NCI-H748 treated with DMSO at 0.1 percent for 48 hours (cell line): ENCODE results near the gene ENTR1.

Experiments used
- DNase-seq: peaks from one replicate; lab custom pipeline; 2025; lab: John Stamatoyannopoulos, UW

Gene ENTR1

GRCh38 chr9:136410500-136411287 is at the start of gene ENTR1, which contains the start of gene PMPCA:
Gene ENTR1 (minus strand): TSS chr9:136410614. CDS start chr9:136410397, 217 bp downstream.
Gene PMPCA (plus strand): TSS chr9:136410658. CDS start chr9:136410669, 11 bp downstream.
- peak; percentile 83 for DNase-seq

GRCh38 chr9:136459425-136459824 is 49.0 kb upstream of the ENTR1 start:
- no peak for DNase-seq

GRCh38 chr9:136457326-136457725 is 46.9 kb upstream of the ENTR1 start:
- no peak for DNase-seq

GRCh38 chr9:136456258-136456657 is 45.8 kb upstream of the ENTR1 start:
- DNase-seq = no peak

- no peak for DNase-seq
Measured at GRCh38 chr9:136455043-136456002, 44.9 kb upstream of the ENTR1 start.

- no peak for DNase-seq
Measured at GRCh38 chr9:136454026-136454796, 43.8 kb upstream of the ENTR1 start.

GRCh38 chr9:136453326-136453725 is 42.9 kb upstream of the ENTR1 start:
- no peak for DNase-seq

- no peak for DNase-seq
Measured at GRCh38 chr9:136451221-136451877, 40.9 kb upstream of the ENTR1 start.

GRCh38 chr9:136448655-136449054 is 38.2 kb upstream of the ENTR1 start:
- DNase-seq = no peak

GRCh38 chr9:136447173-136447778 is 36.9 kb upstream of the ENTR1 start:
- no peak for DNase-seq

- DNase-seq = no peak
Measured at GRCh38 chr9:136445799-136446198, 35.4 kb upstream of the ENTR1 start.

GRCh38 chr9:136444102-136444501 is 33.7 kb upstream of the ENTR1 start:
- no peak for DNase-seq

GRCh38 chr9:136443687-136444086 is 33.3 kb upstream of the ENTR1 start:
- no peak for DNase-seq

- no peak for DNase-seq
Measured at GRCh38 chr9:136443087-136443486, 32.7 kb upstream of the ENTR1 start.

- no peak for DNase-seq
Measured at GRCh38 chr9:136442265-136442664, 31.9 kb upstream of the ENTR1 start.

- no peak for DNase-seq
Measured at GRCh38 chr9:136441681-136442245, 31.3 kb upstream of the ENTR1 start.

- no peak for DNase-seq
Measured at GRCh38 chr9:136441191-136441680, 30.8 kb upstream of the ENTR1 start.

GRCh38 chr9:136439481-136440408 is 29.3 kb upstream of the ENTR1 start, which contains the start of gene INPP5E:
Gene INPP5E (minus strand): TSS chr9:136439845. CDS start chr9:136439419, 426 bp downstream.
- DNase-seq = peak; percentile 33
